Activated CD4-positive, CD25-positive, alpha-beta regulatory T cell treated with anti-CD3 and anti-CD28 coated beads, Interleukin-2, amount 50 U/mL, for 24 hours (primary cell): ENCODE data around the gene USP47.

Experiments used
- ATAC-seq, 2 donors: fragments of 150-1000 bp; cut with Tn5 transposase; one replicate each; pipeline ENCODE4 v1.10.0; 2021; ENCODE audit warnings: mild to moderate bottlenecking in 1 of 2, moderate library complexity in 1 of 2

USP47 gene

GRCh38 chr11:11983427-11983826, 141.7 kb downstream of the USP47 start:
- ATAC-seq: no peak

- no peak for ATAC-seq
These were observed 142.8 kb downstream of the USP47 start for GRCh38 chr11:11984563-11984962.

GRCh38 chr11:11985016-11985715, 143.4 kb downstream of the USP47 start:
- no peak for ATAC-seq

DNA sequence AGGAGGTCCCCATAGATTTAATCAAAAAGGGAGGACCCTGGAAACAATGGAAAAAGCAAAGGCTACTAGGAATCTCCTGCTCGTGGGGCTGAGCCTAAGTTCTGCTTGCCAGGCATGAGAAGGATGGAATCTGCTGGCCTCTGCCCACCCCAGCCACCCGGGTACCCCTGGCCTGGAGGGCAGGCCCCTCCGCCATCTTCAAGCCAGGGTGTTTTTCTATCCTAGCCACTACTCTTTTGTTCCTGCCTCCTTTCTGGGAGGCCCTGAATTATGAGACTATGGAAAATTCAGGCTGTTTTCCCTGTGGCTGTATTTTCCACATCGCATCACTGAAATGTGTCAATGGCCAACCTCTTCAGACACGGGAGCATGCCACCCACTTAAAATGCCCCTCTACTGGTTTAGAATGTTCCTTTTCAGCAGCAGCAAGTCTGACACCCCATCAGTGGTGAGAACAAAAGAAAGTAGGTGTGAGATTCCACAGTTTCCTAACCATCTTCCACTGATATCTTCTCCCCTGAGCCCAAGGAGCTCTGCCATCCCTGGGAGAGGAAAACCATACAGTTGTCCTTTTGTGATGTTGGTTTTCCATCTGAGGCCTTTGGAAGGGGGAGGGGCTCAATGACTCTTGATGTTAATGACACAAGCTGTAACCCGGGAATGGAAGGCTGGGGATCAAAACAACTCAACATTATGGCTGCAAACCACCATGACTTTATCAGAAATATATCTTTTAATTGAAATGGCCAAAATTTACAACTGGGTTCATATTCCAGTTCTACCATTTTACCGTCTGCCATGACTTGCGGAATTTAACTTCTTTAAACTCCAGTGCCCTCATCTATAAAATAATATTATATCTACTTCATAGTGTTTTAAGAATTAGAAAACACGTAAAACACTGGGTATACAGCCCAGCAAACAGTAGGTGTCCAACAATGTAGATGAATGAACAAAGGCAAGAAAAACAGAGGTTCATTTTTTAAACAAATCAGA, 144.5 kb downstream of the USP47 start:
- ATAC-seq: no peak

- ATAC-seq: peak; percentile 45 to 60
These were observed 145.8 kb downstream of the USP47 start for GRCh38 chr11:11987503-11988022.

DNA sequence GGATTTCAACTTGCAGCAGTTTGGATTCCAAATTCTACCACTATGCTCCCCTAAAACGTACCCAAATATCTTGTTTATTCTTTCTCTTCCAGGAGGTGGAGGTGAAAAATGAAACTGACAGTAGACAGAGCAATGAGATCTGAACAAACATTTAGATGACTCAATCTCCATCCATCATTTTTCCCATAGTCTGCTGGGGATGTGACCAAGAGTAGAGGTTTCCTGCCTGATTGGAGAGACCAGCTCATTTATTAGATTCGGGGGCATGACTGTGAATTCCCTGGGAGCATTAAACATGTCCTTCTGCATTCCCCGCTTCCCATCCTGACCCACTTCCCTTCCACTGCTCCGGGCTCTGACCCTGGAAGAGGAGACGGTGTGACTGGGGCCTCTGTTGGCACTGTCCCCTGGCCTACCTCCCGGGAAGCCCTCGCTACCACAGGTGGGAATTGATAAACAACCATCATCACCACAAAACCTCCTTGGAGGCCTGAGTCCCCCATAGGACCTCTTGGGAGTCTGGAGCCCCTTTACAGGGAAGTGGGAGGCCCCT, 146.4 kb downstream of the USP47 start:
- no peak for ATAC-seq

GRCh38 chr11:11988681-11989261, 147.0 kb downstream of the USP47 start:
- no peak for ATAC-seq

DNA sequence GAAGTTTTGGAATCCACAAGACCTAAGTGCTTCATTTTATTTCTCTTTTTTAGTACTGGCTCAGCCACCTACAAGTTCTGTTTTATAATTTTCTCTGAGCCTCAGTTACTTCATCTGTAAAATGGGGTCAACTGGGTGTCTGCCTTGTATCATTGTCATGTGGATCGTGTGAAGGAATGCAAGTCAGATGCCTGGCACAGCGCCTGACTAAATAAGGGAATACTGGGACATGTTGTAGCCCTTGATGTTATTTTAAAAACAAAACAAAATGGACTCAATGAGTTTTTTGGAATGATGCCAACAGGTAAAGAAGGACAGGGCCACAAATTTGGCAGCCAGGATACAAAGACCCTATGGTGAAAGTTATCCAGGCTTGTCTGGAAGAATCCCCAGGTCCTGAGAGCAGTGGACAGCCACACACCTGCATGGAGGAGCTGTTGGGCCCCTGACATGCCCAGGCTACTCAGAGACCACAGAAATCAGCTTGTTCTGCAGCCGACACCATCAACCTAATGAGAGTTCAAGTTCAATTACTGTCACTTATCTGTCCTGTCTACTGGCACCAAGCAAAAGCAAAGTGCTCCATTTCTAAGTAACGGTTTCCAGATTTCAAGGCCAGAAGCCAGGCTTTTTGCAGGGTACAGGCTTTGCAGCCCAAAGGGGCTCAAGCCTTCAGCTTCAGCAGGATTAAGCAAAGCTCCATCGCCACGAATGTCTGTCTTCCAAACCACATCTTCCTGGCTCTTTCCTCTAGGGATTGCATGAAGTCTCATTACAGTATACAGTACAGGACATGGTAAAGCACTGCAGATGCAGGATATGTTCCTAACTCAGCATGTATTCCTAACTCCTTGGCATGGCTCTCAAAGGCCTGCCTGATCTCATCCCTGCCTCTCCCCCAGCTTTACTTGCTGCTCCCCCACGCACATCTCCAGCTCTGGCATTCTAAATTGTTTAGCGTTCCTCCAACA, 148.3 kb downstream of the USP47 start:
- no peak for ATAC-seq

GRCh38 chr11:11992257-11993212, 150.8 kb downstream of the USP47 start:
- ATAC-seq: no peak

DNA sequence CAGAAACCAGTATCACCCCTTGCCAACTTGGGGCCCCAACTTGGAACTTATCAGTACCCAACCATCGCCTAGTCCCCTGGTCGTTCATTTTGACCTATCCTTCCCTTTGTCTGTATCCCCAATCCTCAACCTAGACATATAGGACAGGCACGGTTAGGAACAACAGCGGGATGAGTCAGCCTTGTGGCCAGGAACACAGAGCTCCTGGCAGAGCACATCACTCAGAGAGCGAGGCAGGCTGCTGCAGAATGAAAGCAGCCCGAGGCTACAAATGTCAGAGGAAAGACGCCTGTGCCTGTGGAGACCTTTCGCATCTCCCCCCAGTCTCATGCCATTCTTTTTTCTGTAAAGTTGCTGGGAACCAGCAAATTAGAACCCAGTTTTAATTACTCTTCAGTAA, 152.1 kb downstream of the USP47 start:
- ATAC-seq: no peak

- no peak for ATAC-seq
These were observed 153.8 kb downstream of the USP47 start for GRCh38 chr11:11995601-11996000.

GRCh38 chr11:11996321-11997048, 154.7 kb downstream of the USP47 start:
- ATAC-seq: no peak

DNA sequence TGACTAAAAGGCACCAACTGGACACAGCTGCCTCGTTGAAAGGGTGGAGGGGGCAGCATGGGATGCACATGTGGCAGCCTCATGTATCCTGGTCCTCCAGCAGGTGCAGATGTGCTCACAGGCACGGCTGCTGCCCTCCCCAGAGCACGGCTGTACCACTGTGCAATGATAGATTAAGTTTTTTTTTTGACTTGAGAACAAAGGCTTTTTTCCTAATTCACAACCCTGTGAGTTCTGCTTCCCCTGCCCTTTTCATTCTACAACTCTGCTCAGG, 155.2 kb downstream of the USP47 start:
- no peak for ATAC-seq

- no peak for ATAC-seq
These were observed 156.5 kb downstream of the USP47 start for GRCh38 chr11:11998091-11998781.

DNA sequence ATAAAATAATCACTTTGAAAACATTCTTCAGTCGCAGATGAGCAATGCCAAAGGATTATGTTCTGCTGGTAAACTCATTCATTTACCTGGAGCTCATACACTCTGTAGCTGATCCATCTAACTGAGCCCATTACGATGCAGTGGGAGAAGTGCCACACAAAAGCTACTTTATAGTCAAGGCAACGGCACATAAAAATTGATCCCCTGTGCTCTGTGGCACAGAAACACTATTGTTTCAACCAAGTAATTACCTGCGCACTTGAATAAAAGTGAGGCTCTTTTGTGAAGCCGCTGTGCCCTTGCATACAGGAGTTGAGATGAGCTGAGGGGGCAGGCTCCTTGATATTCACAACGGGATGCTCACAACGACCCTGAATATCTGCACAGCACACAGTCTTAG, 159.4 kb downstream of the USP47 start:
- no peak for ATAC-seq

- no peak for ATAC-seq
These were observed 161.6 kb downstream of the USP47 start for GRCh38 chr11:12003336-12003735.

GRCh38 chr11:12003815-12004214, 162.0 kb downstream of the USP47 start:
- no peak for ATAC-seq

DNA sequence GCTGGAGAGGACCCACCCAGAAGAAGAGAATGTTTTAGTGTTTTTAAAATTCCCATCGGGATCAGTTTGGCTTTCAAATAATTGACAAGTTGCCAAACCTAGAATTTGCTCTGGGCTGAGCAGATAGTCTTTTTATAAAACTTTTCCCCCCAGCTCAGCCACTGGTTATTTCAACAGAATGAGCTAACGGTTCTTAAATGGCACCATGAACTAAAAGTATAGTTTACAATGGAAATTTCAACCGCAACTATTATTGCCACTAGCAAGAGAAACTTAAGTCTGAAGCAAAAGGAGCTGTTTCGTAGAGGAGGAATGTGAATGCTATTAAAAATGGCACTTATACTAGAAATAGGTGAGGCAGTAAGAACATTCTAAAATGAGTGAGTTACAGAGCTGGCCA, 163.3 kb downstream of the USP47 start:
- no peak for ATAC-seq

- ATAC-seq: no peak
These were observed 163.7 kb downstream of the USP47 start for GRCh38 chr11:12005476-12005875.
